Ramos (cell line): ENCODE measurements around the gene PRND.

ENCODE experiments used
- in situ Hi-C: fragments of 300-500 bp; cut with MboI; formaldehyde crosslinking; loops from one replicate; pipeline ENCODE4 v1.14.3; 2022; ENCODE audit warnings: low sequenced_read_pairs; ENCODE audit not compliant: unreplicated experiment

PRND gene

DNA sequence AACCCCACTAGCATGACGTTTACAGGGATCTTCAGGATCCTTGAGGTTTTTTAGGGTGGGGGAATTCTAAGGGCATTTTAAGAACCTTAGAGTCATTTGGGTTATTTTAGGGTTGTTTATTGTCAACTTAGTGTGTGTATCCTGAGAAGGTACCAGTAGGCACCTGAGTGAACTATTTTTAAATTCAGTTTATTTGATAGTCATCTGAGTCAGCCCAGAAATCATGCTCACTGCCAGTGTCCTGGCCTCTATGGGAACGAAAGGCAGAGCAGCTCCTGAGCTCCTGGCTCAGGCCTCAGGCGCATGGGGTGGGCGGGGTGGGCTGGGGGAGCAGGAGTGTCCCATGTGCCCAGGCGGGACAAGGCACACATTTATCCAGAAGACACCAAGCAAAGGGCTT, 52.0 kb downstream of the PRND start:
- in situ Hi-C loops: no loop called here

DNA sequence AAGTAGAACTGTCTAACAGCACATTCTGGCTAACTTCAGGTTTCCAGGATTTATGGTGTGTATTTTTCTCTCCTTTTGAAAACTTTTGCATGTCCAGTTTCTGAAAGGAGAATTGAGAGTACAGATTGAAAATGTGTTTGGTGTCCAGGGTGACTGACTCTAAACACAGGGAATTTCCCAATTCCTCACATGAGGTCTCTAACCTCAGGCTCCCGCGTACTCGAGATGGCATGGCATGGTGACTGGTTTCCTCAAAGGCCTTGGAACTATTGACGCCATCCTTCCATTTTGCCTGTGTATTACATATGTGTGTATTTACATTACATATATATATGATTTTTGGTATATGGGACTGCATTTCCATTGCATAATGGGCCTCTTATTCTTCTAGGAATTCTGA, 52.5 kb downstream of the PRND start:
- in situ Hi-C loops: no loop called here

DNA sequence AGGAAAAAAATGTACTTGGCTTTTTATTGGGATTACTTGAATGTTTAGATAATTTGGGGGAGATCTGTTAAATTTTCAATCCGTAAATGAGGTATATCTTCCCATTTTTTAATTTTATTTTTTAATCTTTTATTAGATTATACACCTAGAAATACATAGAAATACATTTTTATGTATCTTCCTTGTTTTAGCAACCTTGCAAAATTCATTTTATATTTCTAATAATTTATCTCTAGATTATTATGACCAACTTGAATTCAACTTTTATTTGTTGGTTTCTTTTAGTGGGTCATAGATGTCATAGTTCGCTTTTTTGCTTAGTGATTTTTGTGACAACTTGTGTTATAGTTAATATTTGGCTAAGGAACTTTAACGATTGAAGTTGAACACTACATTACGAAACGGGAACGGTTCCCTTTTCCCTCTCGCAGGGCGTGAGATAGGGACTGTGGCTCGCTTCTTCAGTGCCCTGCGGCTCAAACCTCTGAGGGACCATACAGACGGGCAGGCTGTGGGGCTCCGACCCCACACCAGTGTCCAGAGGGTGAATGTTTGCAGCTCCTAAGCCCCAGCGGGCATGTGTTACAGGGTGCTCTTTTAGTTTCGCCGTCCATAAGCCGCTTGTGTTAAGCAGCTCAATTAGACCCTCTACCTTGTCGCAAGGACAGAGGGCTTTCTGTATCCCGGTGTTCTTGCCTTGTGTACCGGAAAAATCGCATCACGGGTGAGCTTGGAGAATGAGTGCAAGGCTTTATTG, 53.8 kb downstream of the PRND start:
- in situ Hi-C loops: no loop called here

DNA sequence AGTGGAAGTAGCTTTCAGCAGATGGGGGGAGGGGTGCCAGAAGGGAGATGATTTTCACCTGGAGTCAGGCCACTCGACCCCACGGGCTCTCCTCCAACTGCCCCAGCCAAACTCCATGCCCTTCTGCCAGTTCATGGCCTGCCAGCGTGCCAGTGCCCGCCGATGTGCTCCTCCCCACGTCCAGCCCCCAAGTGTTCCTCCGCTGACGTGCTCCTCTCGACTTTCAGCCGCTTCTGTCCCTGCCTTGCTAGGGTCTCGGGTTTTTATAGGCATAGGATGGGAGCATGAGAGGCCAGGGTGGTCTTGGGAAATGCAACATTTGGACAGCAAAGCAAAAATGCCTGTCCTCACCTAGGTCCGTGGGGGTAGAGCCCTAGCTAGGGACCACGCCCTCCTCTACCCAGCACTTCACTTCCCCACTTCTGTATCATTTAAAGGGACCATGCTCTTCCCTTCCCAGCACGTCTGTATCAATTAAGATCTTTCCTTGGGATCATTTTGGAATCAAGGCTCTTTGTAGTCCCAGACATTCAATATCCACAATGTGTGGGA, 54.4 kb downstream of the PRND start:
- in situ Hi-C loops: no loop called here
